MM.1S (cell line): ENCODE measurements around the gene SPOCK1.

Experiments used
- EZH2 ChIP-seq: fragments of 300-600 bp; sonication (generic); optimal IDR thresholded peaks from 2 replicates; pipeline ENCODE3; 2017; ENCODE audit warnings: low read depth, mild to moderate bottlenecking, antibody characterized with exemption, low read length, mixed read lengths
- TF ChIP-seq, protein P1 (sequence below): fragments of 300-600 bp; sonication (generic); IDR thresholded peaks from 2 replicates; pipeline ENCODE4 v1.5.1; 2016; ENCODE audit warnings: antibody characterized with exemption, low read length, mixed read lengths

GRCh38 chr5:137296213-137296781 lies 202.8 kb downstream of the SPOCK1 start:
- no peak for TF ChIP-seq EZH2
- TF ChIP-seq, protein P1, sequence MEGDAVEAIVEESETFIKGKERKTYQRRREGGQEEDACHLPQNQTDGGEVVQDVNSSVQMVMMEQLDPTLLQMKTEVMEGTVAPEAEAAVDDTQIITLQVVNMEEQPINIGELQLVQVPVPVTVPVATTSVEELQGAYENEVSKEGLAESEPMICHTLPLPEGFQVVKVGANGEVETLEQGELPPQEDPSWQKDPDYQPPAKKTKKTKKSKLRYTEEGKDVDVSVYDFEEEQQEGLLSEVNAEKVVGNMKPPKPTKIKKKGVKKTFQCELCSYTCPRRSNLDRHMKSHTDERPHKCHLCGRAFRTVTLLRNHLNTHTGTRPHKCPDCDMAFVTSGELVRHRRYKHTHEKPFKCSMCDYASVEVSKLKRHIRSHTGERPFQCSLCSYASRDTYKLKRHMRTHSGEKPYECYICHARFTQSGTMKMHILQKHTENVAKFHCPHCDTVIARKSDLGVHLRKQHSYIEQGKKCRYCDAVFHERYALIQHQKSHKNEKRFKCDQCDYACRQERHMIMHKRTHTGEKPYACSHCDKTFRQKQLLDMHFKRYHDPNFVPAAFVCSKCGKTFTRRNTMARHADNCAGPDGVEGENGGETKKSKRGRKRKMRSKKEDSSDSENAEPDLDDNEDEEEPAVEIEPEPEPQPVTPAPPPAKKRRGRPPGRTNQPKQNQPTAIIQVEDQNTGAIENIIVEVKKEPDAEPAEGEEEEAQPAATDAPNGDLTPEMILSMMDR: no peak
